Measurements from ENCODE around the gene SNRPA. TPM values are rescaled to one million over a fixed set of nuclear protein-coding genes. Genes with fewer than 3 reads are reported as not detected.
"Not testable (repeated sequence)": the region's sequence is repeated elsewhere in the genome, so short reads cannot be mapped to it uniquely, and the experiment has no call there.

The SNRPA gene
- total RNA-seq, 1 donor, result 20.6 TPM

DNA sequence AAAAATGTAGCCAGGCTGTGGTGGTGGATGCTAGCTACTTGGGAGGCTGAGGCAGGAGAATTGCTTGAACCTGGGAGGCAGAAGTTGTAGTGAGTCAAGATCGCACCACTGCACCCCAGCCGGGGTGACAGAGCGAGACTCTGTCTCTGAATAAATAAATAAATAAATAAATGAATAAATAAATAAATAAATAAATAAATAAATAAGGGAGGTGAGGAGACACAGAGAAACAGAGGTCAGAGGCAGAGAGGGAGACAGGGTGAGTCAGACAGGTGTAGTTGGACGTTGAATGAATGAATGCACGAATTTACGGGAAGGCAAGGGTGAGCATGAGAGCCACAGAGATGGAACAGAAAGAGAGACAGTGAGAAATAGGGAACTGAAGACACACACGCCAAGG is 30.1 kb downstream of the SNRPA start:
- no peak overlapping the region for H3K4me2 ChIP-seq (ENCODE audit: insufficient read depth, low read length)
- H3K4me3 ChIP-seq (ENCODE audit: insufficient read depth, low read length), result no peak overlapping the region
- no peak for DNase-seq (ENCODE audit: insufficient read length, low spot score, missing footprints)
- H3K27me3 ChIP-seq (ENCODE audit: insufficient read depth, low read length), result no peaks in the 10 kb centered on the region
- no peak overlapping the region for H3K27ac ChIP-seq (ENCODE audit: low read depth, low read length)
- no peaks in the 10 kb centered on the region for H4K20me1 ChIP-seq (ENCODE audit: insufficient read depth, low read length)
- no peak overlapping the region for H2AFZ ChIP-seq (ENCODE audit: low read length)
- TF ChIP-seq, protein P1, sequence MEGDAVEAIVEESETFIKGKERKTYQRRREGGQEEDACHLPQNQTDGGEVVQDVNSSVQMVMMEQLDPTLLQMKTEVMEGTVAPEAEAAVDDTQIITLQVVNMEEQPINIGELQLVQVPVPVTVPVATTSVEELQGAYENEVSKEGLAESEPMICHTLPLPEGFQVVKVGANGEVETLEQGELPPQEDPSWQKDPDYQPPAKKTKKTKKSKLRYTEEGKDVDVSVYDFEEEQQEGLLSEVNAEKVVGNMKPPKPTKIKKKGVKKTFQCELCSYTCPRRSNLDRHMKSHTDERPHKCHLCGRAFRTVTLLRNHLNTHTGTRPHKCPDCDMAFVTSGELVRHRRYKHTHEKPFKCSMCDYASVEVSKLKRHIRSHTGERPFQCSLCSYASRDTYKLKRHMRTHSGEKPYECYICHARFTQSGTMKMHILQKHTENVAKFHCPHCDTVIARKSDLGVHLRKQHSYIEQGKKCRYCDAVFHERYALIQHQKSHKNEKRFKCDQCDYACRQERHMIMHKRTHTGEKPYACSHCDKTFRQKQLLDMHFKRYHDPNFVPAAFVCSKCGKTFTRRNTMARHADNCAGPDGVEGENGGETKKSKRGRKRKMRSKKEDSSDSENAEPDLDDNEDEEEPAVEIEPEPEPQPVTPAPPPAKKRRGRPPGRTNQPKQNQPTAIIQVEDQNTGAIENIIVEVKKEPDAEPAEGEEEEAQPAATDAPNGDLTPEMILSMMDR (IDR thresholded peaks at IDR 0.05; ENCODE audit: extremely low read depth, low read depth, low read length), result no peak
- peaks cover 4% of the 10 kb centered on the region for H3K79me2 ChIP-seq (ENCODE audit: insufficient read depth, low read length)
- no peaks in the 10 kb centered on the region for H3K36me3 ChIP-seq (ENCODE audit: insufficient read depth, low read length)
- peaks cover 12% of the 10 kb centered on the region for H3K4me1 ChIP-seq (ENCODE audit: insufficient read depth, low read length)
- H3K9me3 ChIP-seq (ENCODE audit: low read depth, low read length), result no peaks in the 10 kb centered on the region

DNA sequence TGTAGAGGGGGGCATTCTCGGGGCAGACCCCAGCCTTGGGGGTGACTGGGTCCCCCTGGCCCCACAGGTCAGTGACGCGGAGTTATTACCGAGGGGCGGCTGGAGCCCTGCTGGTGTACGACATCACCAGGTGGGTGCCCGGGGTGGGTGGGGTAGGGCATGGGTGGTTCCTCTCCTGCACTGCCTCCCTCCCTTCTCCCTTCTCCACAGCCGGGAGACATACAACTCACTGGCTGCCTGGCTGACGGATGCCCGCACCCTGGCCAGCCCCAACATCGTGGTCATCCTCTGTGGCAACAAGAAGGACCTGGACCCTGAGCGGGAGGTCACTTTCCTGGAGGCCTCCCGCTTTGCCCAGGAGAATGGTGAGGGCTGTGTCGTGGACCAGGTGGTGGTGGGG is 32.7 kb downstream of the SNRPA start:
- no peak overlapping the region for H3K4me3 ChIP-seq (ENCODE audit: insufficient read depth, low read length)

DNA sequence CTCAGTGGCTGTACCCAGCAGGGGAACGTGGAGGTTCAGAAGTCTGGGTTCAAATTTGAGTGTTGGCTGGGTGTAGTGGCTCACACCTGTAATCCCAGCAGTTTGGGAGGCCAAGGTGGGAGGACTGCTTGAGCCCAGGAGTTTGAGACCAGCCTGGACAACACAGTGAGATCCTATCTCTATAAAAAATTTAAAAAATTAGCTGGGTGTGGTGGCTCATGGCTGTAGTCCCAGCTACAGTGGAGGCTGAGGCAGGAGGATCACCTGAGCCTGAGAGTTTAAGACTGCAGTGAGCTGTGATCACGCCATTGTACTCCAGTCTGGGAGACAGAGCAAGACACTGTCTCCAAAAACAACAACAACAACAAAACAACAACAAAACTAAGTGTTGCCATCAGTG is 33.1 kb downstream of the SNRPA start:
- not testable (repeated sequence) for H3K9me3 ChIP-seq (ENCODE audit: low read depth, low read length); DNase-seq (ENCODE audit: insufficient read length, low spot score, missing footprints); H3K4me3 ChIP-seq (ENCODE audit: insufficient read depth, low read length); H3K36me3 ChIP-seq (ENCODE audit: insufficient read depth, low read length); H2AFZ ChIP-seq (ENCODE audit: low read length); H4K20me1 ChIP-seq (ENCODE audit: insufficient read depth, low read length); H3K27ac ChIP-seq (ENCODE audit: low read depth, low read length); H3K27me3 ChIP-seq (ENCODE audit: insufficient read depth, low read length); H3K4me2 ChIP-seq (ENCODE audit: insufficient read depth, low read length); H3K79me2 ChIP-seq (ENCODE audit: insufficient read depth, low read length); H3K4me1 ChIP-seq (ENCODE audit: insufficient read depth, low read length)

More for the DNA sequence above, 32.7 kb downstream of the SNRPA start:
- H3K4me2 ChIP-seq (ENCODE audit: insufficient read depth, low read length), result no peak overlapping the region
- H2AFZ ChIP-seq (ENCODE audit: low read length), result no peak overlapping the region
- peaks cover 4% of the 10 kb centered on the region for H3K79me2 ChIP-seq (ENCODE audit: insufficient read depth, low read length)
- H4K20me1 ChIP-seq (ENCODE audit: insufficient read depth, low read length), result no peaks in the 10 kb centered on the region
- H3K27ac ChIP-seq (ENCODE audit: low read depth, low read length), result no peak overlapping the region
- no peaks in the 10 kb centered on the region for H3K36me3 ChIP-seq (ENCODE audit: insufficient read depth, low read length)
- H3K27me3 ChIP-seq (ENCODE audit: insufficient read depth, low read length), result no peaks in the 10 kb centered on the region
- no peak for DNase-seq (ENCODE audit: insufficient read length, low spot score, missing footprints)
- H3K4me1 ChIP-seq (ENCODE audit: insufficient read depth, low read length), result peaks cover 6% of the 10 kb centered on the region
- TF ChIP-seq, protein P1 (IDR thresholded peaks at IDR 0.05; ENCODE audit: extremely low read depth, low read depth, low read length), result no peak
- no peaks in the 10 kb centered on the region for H3K9me3 ChIP-seq (ENCODE audit: low read depth, low read length)

DNA sequence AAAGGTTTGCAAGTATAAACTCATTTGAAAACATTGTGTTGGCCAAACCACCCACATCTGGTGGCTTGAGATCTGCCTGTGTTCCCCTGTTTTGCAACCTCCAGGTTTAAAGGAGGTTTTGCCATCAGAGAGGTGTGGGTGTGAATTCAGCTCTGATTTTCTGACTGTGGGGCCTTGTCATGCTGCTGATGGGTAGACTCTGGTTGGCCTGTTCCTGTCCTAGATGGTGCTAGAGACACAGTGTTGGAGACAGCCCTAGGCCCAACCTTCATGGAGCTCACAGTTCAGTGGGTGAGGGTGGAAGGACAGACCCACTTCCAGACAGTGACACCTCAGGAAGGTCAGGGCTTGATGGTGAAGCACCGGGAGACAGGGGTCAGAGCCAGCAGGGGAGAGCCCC is 34.5 kb downstream of the SNRPA start:
- H3K27me3 ChIP-seq (ENCODE audit: insufficient read depth, low read length), result no peaks in the 10 kb centered on the region
- H3K4me3 ChIP-seq (ENCODE audit: insufficient read depth, low read length), result no peak overlapping the region
- no peaks in the 10 kb centered on the region for H3K4me1 ChIP-seq (ENCODE audit: insufficient read depth, low read length)
- no peaks in the 10 kb centered on the region for H3K9me3 ChIP-seq (ENCODE audit: low read depth, low read length)
- H3K4me2 ChIP-seq (ENCODE audit: insufficient read depth, low read length), result no peak overlapping the region
- H4K20me1 ChIP-seq (ENCODE audit: insufficient read depth, low read length), result no peaks in the 10 kb centered on the region
- H3K36me3 ChIP-seq (ENCODE audit: insufficient read depth, low read length), result no peaks in the 10 kb centered on the region
- no peak for DNase-seq (ENCODE audit: insufficient read length, low spot score, missing footprints)
- no peak overlapping the region for H2AFZ ChIP-seq (ENCODE audit: low read length)
- TF ChIP-seq, protein P1 (IDR thresholded peaks at IDR 0.05; ENCODE audit: extremely low read depth, low read depth, low read length), result no peak
- no peak overlapping the region for H3K27ac ChIP-seq (ENCODE audit: low read depth, low read length)
- no peaks in the 10 kb centered on the region for H3K79me2 ChIP-seq (ENCODE audit: insufficient read depth, low read length)
